Measurements from ENCODE around the gene ZNF174. TPM values are rescaled to one million over a fixed set of nuclear protein-coding genes. Genes with fewer than 3 reads are reported as not detected.
A peak's percentile ranks its signal among the peaks of the same experiment; 100 is the strongest.

The ZNF174 gene
- total RNA-seq, 1 experiment from 2014 or later = 8.2 TPM

DNA sequence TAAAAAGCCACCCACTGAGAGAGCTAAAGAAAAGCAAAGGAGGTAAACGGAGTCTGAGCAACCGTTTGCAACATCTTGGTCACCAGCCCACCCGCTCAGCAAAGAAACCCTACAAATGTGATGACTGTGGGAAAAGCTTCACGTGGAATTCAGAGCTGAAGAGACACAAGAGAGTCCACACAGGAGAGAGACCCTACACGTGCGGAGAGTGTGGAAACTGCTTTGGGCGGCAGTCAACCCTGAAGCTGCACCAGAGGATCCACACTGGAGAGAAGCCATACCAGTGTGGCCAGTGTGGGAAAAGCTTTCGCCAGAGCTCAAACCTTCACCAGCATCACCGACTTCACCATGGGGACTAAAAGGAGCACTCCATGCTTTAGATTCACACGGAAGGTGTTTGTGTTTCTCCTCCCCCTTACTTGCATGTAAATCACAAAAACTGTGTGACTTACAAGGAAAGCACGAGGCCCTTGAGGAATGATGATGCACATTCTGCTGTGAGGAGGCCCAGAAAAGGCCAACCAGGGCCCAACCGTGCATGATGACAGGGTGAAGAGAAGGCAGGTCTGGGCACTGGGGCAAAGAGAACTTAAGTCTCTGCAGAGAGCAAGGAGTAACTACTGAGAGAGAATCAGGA lies 7.7 kb downstream of the ZNF174 start:
- RAD21 ChIA-PET (ENCODE audit: low non-redundant PET in 1 of 2, low total read pairs in 2 of 2, uncharacterized antibody in 2 of 2, unreplicated experiment in 2 of 2) = no interaction called here
- intact Hi-C loops (cut with micrococcal nuclease) = no loop called here
- no peak overlapping the region for H2AFZ ChIP-seq (ENCODE audit: low read depth, low read length, poor library complexity, severe bottlenecking)
- H3K4me3 ChIP-seq (replicated peaks in 1 of 2; ENCODE audit: low read depth in 1 of 2, low read length in 2 of 2) = no peak overlapping the region
- no peak for DNase-seq (ENCODE audit: low read depth, low spot score)
- no peaks in the 10 kb centered on the region for H3K9me2 ChIP-seq (ENCODE audit: insufficient read depth)
- no TSS peak for BruUV-seq (replicated peaks)
- no peak overlapping the region for H3K4me2 ChIP-seq (ENCODE audit: low read length)
- peaks cover 2% of the 10 kb centered on the region; the same call in 1 of the 2 replicates for H3K79me2 ChIP-seq (ENCODE audit: insufficient read depth, low read length)
- POLR2A ChIA-PET = no interaction called here
- peaks cover 0 to 34% of the 10 kb centered on the region in 2 experiments; a peak in 2 of 4 replicates for H3K36me3 ChIP-seq (ENCODE audit: control insufficient read depth in 1 of 2, insufficient read depth in 2 of 2, low read length in 2 of 2)
- ATAC-seq = no peak
- no peak overlapping the region for H3K9ac ChIP-seq (ENCODE audit: low read length)
- TF ChIP-seq CEBPB (IDR thresholded peaks at IDR 0.05; ENCODE audit: low read depth) (no peak), EZH2 (IDR thresholded peaks at IDR 0.05) (no peak), EZH2phosphoT487 (IDR thresholded peaks at IDR 0.05; ENCODE audit: borderline replicate concordance) (no peak), CBX3 (IDR thresholded peaks at IDR 0.05; ENCODE audit: low read depth) (peak; percentile 49; the same call in 1 of the 2 replicates), ZNF274 (IDR thresholded peaks at IDR 0.05; ENCODE audit: low read depth, low read length) (no peak), FOSL1 (IDR thresholded peaks at IDR 0.05; ENCODE audit: low read depth) (no peak)
- TF ChIP-seq, protein P1, sequence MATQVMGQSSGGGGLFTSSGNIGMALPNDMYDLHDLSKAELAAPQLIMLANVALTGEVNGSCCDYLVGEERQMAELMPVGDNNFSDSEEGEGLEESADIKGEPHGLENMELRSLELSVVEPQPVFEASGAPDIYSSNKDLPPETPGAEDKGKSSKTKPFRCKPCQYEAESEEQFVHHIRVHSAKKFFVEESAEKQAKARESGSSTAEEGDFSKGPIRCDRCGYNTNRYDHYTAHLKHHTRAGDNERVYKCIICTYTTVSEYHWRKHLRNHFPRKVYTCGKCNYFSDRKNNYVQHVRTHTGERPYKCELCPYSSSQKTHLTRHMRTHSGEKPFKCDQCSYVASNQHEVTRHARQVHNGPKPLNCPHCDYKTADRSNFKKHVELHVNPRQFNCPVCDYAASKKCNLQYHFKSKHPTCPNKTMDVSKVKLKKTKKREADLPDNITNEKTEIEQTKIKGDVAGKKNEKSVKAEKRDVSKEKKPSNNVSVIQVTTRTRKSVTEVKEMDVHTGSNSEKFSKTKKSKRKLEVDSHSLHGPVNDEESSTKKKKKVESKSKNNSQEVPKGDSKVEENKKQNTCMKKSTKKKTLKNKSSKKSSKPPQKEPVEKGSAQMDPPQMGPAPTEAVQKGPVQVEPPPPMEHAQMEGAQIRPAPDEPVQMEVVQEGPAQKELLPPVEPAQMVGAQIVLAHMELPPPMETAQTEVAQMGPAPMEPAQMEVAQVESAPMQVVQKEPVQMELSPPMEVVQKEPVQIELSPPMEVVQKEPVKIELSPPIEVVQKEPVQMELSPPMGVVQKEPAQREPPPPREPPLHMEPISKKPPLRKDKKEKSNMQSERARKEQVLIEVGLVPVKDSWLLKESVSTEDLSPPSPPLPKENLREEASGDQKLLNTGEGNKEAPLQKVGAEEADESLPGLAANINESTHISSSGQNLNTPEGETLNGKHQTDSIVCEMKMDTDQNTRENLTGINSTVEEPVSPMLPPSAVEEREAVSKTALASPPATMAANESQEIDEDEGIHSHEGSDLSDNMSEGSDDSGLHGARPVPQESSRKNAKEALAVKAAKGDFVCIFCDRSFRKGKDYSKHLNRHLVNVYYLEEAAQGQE (IDR thresholded peaks at IDR 0.05; ENCODE audit: low read depth) = no peak
- H3K27ac ChIP-seq (ENCODE audit: low read depth, low read length) = no peak overlapping the region
- peaks cover 23 to 35% of the 10 kb centered on the region in 2 experiments; a peak in 3 of 4 replicates for H3K9me3 ChIP-seq (ENCODE audit: control insufficient read depth in 1 of 2, insufficient read depth in 1 of 2, low read depth in 1 of 2, low read length in 2 of 2)
- H4K20me1 ChIP-seq (ENCODE audit: insufficient read depth) = no peaks in the 10 kb centered on the region
- no peaks in the 10 kb centered on the region for H3K4me1 ChIP-seq (ENCODE audit: control insufficient read depth in 1 of 2, insufficient read depth in 2 of 2, low read length in 2 of 2)
- CTCF ChIA-PET = no interaction called here
- no peaks in the 10 kb centered on the region for H3K27me3 ChIP-seq (ENCODE audit: insufficient read depth, low read length)
